HepG2 (cell line): Measurements from ENCODE around the gene URM1. TPM values are rescaled to one million over a fixed set of nuclear protein-coding genes. Genes with fewer than 3 reads are reported as not detected.

Source experiments
- ARNT2 ChIP-seq: sonication (generic); formaldehyde crosslinking; IDR thresholded peaks from 2 replicates; pipeline ENCODE4 v1.8.0; 2022; ENCODE audit warnings: mild to moderate bottlenecking, low read depth, missing genetic modification reagents, moderate library complexity
- DMAP1 ChIP-seq: IDR thresholded peaks from 2 replicates; pipeline ENCODE4 v1.6.1; 2016
- MBD4 ChIP-seq: IDR thresholded peaks from 2 replicates; pipeline ENCODE4 v1.6.1; 2012; ENCODE audit warnings: low read length, inconsistent platforms, borderline replicate concordance
- PCBP1 ChIP-seq: fragments of 200-400 bp; formaldehyde crosslinking; IDR thresholded peaks from 2 replicates; pipeline ENCODE4 v1.6.1; 2017; ENCODE audit warnings: mild to moderate bottlenecking, low read depth, low read length, borderline replicate concordance
- POLR2A ChIP-seq, 2 experiments: IDR thresholded peaks; 2 replicates each; pipeline ENCODE4 v1.6.1; 2011; ENCODE audit warnings: low read depth in 2 of 2, low read length in 2 of 2, mild to moderate bottlenecking in 1 of 2, moderate library complexity in 1 of 2; ENCODE audit not compliant: insufficient read depth in 1 of 2
- RFX5 ChIP-seq: IDR thresholded peaks from 2 replicates; pipeline ENCODE4 v1.6.1; 2011; ENCODE audit warnings: low read depth, low read length, improper control_type of control experiment
- STAT5B ChIP-seq: sonication (generic); formaldehyde crosslinking; IDR thresholded peaks from 2 replicates; pipeline ENCODE4 v1.4.0; 2020; ENCODE audit warnings: missing genetic modification reagents
- ZBED4 ChIP-seq: sonication (generic); formaldehyde crosslinking; IDR thresholded peaks from 2 replicates; pipeline ENCODE4 v1.4.0; 2020; ENCODE audit warnings: missing genetic modification reagents, borderline replicate concordance
- ZMYM4 ChIP-seq: sonication (generic); formaldehyde crosslinking; IDR thresholded peaks from 2 replicates; pipeline ENCODE4 v1.8.1; 2023; ENCODE audit warnings: mild to moderate bottlenecking, missing genetic modification reagents
- ZNF10 ChIP-seq: sonication (generic); formaldehyde crosslinking; IDR thresholded peaks from 2 replicates; pipeline ENCODE4 v1.4.0; 2020; ENCODE audit warnings: mild to moderate bottlenecking, low read depth, missing genetic modification reagents, borderline replicate concordance
- ZNF432 ChIP-seq: sonication (generic); formaldehyde crosslinking; IDR thresholded peaks from 2 replicates; pipeline ENCODE4 v1.5.0; 2020; ENCODE audit warnings: missing genetic modification reagents, mild to moderate bottlenecking, borderline replicate concordance
- ZNF550 ChIP-seq: sonication (generic); formaldehyde crosslinking; IDR thresholded peaks from 2 replicates; pipeline ENCODE4 v1.4.0; 2020; ENCODE audit warnings: mild to moderate bottlenecking, missing genetic modification reagents, borderline replicate concordance
- polyA plus RNA-seq, 8 experiments: library from polyadenylated mRNA; depleted of rRNA in 3 of 8; stranded (reverse) in 7 of 8; unstranded in 1 of 8; fragments of >200 nt; fragmentation: Illumina TruSeq in 4 of 8; extraction: Trizol in 4 of 8; gene quantifications; 2 replicates each; pipeline versions ENCODE4 v1.2.1 to v1.2.3, GENCODE V29; 2011 to 2016; ENCODE audit warnings: low read depth in 4 of 8, missing spikeins in 1 of 8, mixed read lengths in 1 of 8; ENCODE audit not compliant: insufficient read depth in 1 of 8
- total RNA-seq, 5 experiments: library from RNA; depleted of rRNA; stranded (reverse); fragments of >200 nt; fragmentation: Illumina TruSeq; extraction: Trizol; gene quantifications; 2 replicates each; pipeline ENCODE4 v1.2.3, GENCODE V29; 2016; ENCODE audit warnings: low read depth in 1 of 5
- TF ChIP-seq, protein P1 (sequence below): sonication (generic); formaldehyde crosslinking; IDR thresholded peaks from 2 replicates; pipeline ENCODE4 v1.9.0; 2021; ENCODE audit warnings: missing genetic modification reagents, borderline replicate concordance
- TF ChIP-seq, protein P2 (sequence below): sonication (generic); formaldehyde crosslinking; IDR thresholded peaks from 2 replicates; pipeline ENCODE4 v1.5.1; 2020; ENCODE audit warnings: mild to moderate bottlenecking, missing genetic modification reagents, moderate library complexity
- TF ChIP-seq, protein P3 (sequence below): sonication (generic); formaldehyde crosslinking; IDR thresholded peaks from 2 replicates; pipeline ENCODE4 v1.8.1; 2023; ENCODE audit warnings: mild to moderate bottlenecking, missing genetic modification reagents
- TF ChIP-seq, protein P4 (sequence below): sonication (generic); formaldehyde crosslinking; IDR thresholded peaks from 2 replicates; pipeline ENCODE4 v1.8.1; 2023; ENCODE audit warnings: mild to moderate bottlenecking, moderate library complexity, missing genetic modification reagents
- TF ChIP-seq, protein P5 (sequence below): sonication (generic); formaldehyde crosslinking; IDR thresholded peaks from 2 replicates; pipeline ENCODE4 v1.4.0; 2020; ENCODE audit warnings: mild to moderate bottlenecking, missing genetic modification reagents

Gene URM1
- total and polyA plus RNA-seq, 2 of the 13 experiments (the other 11 are each of a cell fraction or from before 2014, with no cell fraction given), result 37.1 to 41.3 TPM

DNA sequence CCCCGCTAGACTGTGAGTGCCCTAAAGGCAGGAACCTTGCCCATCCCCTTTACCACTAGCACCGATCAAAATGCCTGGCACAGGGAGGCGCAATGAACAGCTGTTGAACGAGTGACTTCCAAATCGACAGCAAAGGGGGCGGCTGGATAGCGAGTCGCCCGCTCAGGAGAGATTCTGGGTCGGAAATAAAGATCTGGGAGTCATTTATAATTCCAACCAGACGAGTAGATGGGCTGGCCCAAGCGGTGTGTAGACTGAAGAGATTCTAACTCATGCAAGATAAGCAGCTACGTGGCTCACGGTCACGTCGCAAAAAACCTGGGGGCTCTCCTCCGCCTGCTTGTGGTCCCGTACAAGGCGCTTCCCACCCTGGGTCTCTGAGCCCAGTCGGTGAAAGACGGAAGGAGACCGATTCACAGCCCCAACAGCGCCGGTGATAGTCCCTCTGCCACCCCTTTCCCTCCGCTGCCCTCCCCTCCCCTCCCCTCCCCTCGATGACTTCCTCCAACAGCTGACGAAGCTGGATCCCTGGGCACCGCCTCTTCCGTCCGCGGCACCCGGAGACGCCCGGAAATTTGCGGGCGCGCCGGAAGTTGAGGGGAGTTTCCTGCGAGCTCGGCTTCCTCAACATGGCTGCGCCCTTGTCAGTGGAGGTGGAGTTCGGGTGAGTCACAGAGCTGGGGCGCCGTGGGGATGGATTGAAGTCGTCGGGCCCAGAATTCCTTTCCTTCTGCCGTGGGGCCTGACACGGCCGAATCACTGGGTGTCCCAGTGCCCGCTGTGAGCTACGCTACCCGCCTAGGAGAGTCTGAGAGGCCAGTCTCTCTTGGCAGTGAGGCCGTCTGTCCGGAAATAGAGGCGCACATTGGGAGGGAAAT, at the start of gene URM1 (continued):
- peak; percentile 65; the same call in 1 of the 2 replicates for TF ChIP-seq DMAP1 (CRISPR knock-in tag)
- TF ChIP-seq ZBED4 (CRISPR knock-in tag), result no peak
- TF ChIP-seq PCBP1, result peak; percentile 83; the same call in 1 of the 2 replicates
- TF ChIP-seq POLR2A (IDR thresholded peaks at IDR 0.05; ENCODE audit: insufficient read depth in 1 of 2, low read depth in 2 of 2, low read length in 2 of 2), result peak; percentile 75 to 90
- 0 out of 2 replicates have a peak, but pooled peaks have one; percentile 26 for TF ChIP-seq ZMYM4
- no peak for TF ChIP-seq ZNF10 (CRISPR knock-in tag)
- TF ChIP-seq STAT5B (CRISPR knock-in tag), result no peak
- TF ChIP-seq RFX5, result peak; percentile 55; the same call in 1 of the 2 replicates
- TF ChIP-seq, protein P1, sequence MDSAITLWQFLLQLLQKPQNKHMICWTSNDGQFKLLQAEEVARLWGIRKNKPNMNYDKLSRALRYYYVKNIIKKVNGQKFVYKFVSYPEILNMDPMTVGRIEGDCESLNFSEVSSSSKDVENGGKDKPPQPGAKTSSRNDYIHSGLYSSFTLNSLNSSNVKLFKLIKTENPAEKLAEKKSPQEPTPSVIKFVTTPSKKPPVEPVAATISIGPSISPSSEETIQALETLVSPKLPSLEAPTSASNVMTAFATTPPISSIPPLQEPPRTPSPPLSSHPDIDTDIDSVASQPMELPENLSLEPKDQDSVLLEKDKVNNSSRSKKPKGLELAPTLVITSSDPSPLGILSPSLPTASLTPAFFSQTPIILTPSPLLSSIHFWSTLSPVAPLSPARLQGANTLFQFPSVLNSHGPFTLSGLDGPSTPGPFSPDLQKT (CRISPR knock-in tag), result no peak
- no peak for TF ChIP-seq ZNF432 (CRISPR knock-in tag)
- TF ChIP-seq, protein P2, sequence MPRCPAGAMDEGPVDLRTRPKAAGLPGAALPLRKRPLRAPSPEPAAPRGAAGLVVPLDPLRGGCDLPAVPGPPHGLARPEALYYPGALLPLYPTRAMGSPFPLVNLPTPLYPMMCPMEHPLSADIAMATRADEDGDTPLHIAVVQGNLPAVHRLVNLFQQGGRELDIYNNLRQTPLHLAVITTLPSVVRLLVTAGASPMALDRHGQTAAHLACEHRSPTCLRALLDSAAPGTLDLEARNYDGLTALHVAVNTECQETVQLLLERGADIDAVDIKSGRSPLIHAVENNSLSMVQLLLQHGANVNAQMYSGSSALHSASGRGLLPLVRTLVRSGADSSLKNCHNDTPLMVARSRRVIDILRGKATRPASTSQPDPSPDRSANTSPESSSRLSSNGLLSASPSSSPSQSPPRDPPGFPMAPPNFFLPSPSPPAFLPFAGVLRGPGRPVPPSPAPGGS (CRISPR knock-in tag), result no peak
- TF ChIP-seq, protein P3, sequence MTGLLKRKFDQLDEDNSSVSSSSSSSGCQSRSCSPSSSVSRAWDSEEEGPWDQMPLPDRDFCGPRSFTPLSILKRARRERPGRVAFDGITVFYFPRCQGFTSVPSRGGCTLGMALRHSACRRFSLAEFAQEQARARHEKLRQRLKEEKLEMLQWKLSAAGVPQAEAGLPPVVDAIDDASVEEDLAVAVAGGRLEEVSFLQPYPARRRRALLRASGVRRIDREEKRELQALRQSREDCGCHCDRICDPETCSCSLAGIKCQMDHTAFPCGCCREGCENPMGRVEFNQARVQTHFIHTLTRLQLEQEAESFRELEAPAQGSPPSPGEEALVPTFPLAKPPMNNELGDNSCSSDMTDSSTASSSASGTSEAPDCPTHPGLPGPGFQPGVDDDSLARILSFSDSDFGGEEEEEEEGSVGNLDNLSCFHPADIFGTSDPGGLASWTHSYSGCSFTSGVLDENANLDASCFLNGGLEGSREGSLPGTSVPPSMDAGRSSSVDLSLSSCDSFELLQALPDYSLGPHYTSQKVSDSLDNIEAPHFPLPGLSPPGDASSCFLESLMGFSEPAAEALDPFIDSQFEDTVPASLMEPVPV (CRISPR knock-in tag), result peak; percentile 56; the same call in 1 of the 2 replicates
- no peak for TF ChIP-seq MBD4
- TF ChIP-seq ARNT2 (CRISPR knock-in tag), result no peak
- TF ChIP-seq, protein P4, sequence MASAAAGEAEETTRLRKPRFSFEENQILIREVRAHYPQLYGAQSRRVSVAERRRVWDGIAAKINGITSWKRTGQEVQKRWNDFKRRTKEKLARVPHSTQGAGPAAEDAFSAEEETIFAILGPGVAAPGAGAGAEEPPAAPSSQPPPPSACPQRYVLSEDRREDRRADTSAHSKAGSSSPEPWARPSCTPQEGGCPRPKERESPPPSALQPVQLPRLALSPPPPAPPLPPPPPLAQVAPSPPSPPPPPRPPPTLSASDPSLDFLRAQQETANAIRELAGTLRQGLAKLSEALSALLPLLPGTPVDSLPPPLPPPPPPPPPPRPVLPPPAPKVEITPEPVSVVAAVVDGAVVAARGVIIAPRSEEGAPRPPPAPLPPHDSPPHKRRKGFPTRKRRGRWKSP (CRISPR knock-in tag), result peak; percentile 47; the same call in 1 of the 2 replicates
- TF ChIP-seq ZNF550 (CRISPR knock-in tag), result no peak
- TF ChIP-seq, protein P5, sequence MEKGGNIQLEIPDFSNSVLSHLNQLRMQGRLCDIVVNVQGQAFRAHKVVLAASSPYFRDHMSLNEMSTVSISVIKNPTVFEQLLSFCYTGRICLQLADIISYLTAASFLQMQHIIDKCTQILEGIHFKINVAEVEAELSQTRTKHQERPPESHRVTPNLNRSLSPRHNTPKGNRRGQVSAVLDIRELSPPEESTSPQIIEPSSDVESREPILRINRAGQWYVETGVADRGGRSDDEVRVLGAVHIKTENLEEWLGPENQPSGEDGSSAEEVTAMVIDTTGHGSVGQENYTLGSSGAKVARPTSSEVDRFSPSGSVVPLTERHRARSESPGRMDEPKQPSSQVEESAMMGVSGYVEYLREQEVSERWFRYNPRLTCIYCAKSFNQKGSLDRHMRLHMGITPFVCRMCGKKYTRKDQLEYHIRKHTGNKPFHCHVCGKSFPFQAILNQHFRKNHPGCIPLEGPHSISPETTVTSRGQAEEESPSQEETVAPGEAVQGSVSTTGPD (CRISPR knock-in tag), result no peak
